HG02678 (cell line): Measurements from ENCODE around the gene LCNL1.

Experiments used
- ATAC-seq: cut with Tn5 transposase; IDR thresholded peaks from one replicate; pipeline ENCODE4 v1.9.1; 2021; ENCODE audit warnings: mild to moderate bottlenecking, moderate library complexity; ENCODE audit not compliant: unreplicated experiment

The LCNL1 gene

DNA sequence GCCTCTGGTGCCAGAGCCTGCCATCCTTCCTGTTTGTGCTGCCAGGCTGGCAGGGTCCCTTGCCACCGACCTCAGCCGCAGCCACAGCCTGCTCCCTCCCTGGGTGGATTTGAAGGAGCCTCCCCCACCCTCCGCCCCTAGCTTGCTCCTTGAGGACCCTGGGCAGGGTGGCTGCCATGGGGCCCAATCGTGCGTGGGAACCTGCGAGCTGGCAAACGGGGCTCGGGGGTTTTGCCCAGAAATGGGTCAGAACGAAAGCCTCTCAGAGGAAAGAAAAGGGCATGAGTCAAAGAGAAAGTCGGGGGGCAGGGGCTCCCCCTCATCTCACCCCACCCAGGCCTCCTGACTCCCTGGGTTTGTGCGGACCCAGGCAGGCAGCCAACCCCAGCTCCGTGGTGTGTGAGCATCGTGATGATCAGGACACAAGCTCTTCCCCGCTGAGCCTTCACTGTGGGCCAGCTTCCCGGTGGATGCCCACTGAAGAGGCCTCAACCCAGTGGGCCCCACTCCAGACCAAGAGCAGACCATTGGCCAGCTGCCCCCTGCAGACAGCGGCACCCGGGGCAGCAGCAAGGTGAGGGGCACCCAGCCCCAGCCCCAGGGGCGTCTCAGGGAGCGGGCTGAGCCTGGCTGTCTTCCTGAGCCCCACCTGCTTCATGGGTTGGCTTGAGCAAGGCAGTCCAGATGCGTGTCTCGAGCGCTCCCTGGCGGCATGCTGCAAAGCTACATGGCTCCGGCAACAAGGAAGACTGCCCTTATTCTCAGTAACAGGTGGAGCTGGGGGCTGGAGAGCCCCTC lies 52.1 kb downstream of the LCNL1 start:
- peak; percentile 77 for ATAC-seq
